SK-N-SH treated with all-trans-retinoic acid at 6 μM for 48 hours (cell line): ENCODE results near the gene PSMA6.

Experiments used
- CREB5 ChIP-seq: fragments of 250-450 bp; sonication (Bioruptor Pico); IDR thresholded peaks from 2 replicates; pipeline ENCODE4 v1.5.1; 2020; ENCODE audit warnings: low read depth, mild to moderate bottlenecking, moderate library complexity
- ISL1 ChIP-seq: fragments of 250-450 bp; sonication (Bioruptor Pico); IDR thresholded peaks from 2 replicates; pipeline ENCODE4 v2.1.2; 2022; ENCODE audit warnings: mild to moderate bottlenecking, moderate library complexity
- PATZ1 ChIP-seq: fragments of 250-450 bp; sonication (Bioruptor Pico); IDR thresholded peaks from 2 replicates; pipeline ENCODE4 v1.8.0; 2020; ENCODE audit warnings: mild to moderate bottlenecking, moderate library complexity, borderline replicate concordance
- SNAI2 ChIP-seq: fragments of 250-450 bp; sonication (Bioruptor Pico); IDR thresholded peaks from 2 replicates; pipeline ENCODE4 v1.5.0; 2020; ENCODE audit warnings: mild to moderate bottlenecking, moderate library complexity
- TOX ChIP-seq: fragments of 250-450 bp; sonication (Bioruptor Pico); IDR thresholded peaks from 2 replicates; pipeline ENCODE4 v1.8.0; 2021; ENCODE audit warnings: mild to moderate bottlenecking, moderate library complexity, borderline replicate concordance
- ZFP3 ChIP-seq: fragments of 250-450 bp; sonication (Bioruptor Pico); IDR thresholded peaks from 2 replicates; pipeline ENCODE4 v1.5.0; 2020; ENCODE audit warnings: mild to moderate bottlenecking, moderate library complexity
- ZFP30 ChIP-seq: fragments of 450-650 bp; formaldehyde crosslinking; IDR thresholded peaks from 2 replicates; pipeline ENCODE4 v1.5.0; 2022; ENCODE audit warnings: mild to moderate bottlenecking, moderate library complexity

DNA sequence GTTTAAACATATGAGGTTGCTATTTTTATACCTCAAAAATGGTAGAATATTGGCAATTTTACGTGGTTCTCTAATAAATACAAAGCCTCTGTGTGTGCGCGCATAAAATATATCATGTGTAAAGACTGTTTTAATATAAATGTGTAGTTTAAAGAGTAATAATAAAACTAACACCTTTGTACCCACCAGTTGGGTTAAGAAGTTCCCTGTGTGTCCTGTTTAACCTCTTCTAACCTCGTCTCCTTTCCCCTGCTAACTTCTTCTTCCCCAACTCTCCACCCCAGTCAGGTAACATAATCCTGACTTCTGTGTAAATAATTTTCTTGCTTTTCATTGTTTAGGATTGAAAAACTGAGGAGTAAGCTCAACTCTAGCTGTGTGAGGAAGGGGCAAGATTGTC, 47.6 kb upstream of the PSMA6 start:
- TF ChIP-seq SNAI2 (CRISPR knock-in tag) (no peak), ZFP30 (CRISPR knock-in tag) (no peak), TOX (CRISPR knock-in tag) (no peak), PATZ1 (CRISPR knock-in tag) (no peak), CREB5 (no peak), ZFP3 (CRISPR knock-in tag) (no peak), ISL1 (no peak)
